Neuronal stem cell (in vitro differentiated cells): ENCODE results near the gene ARHGEF7.

Experiments
- DNase-seq: peaks from one replicate; pipeline ENCODE4 v3.0.0-alpha.2; 2013; ENCODE audit warnings: low spot score
- H2AFZ ChIP-seq: one replicate; pipeline ENCODE4 v1.6.1; 2013; ENCODE audit warnings: mild to moderate bottlenecking, low read length, inconsistent platforms
- H2AK5ac ChIP-seq: 2 replicates; pipeline ENCODE4 v1.6.1; 2013; ENCODE audit warnings: low read depth, mild to moderate bottlenecking, inconsistent platforms, low read length, moderate library complexity, mixed read lengths
- H2BK120ac ChIP-seq: 2 replicates; pipeline ENCODE4 v1.6.1; 2013; ENCODE audit warnings: low read depth, mild to moderate bottlenecking, inconsistent platforms, low read length, moderate library complexity, mixed read lengths
- H2BK12ac ChIP-seq: one replicate; pipeline ENCODE4 v1.6.1; 2013; ENCODE audit warnings: low read length, inconsistent platforms
- H2BK15ac ChIP-seq: 2 replicates; pipeline ENCODE4 v1.6.1; 2013; ENCODE audit warnings: mild to moderate bottlenecking, low read length, inconsistent platforms, mixed read lengths
- H2BK5ac ChIP-seq: one replicate; pipeline ENCODE4 v1.6.1; 2013; ENCODE audit warnings: inconsistent platforms, mild to moderate bottlenecking, low read length, moderate library complexity
- H3K14ac ChIP-seq: one replicate; pipeline ENCODE4 v1.6.1; 2013; ENCODE audit warnings: low read length, inconsistent platforms
- H3K18ac ChIP-seq: 2 replicates; pipeline ENCODE4 v1.6.1; 2013; ENCODE audit warnings: low read length, inconsistent platforms
- H3K23ac ChIP-seq: 2 replicates; pipeline ENCODE4 v1.6.1; 2013; ENCODE audit warnings: low read depth, mild to moderate bottlenecking, mixed read lengths, low read length, inconsistent platforms; ENCODE audit not compliant: poor library complexity
- H3K27ac ChIP-seq: replicated peaks from 3 replicates; pipeline ENCODE4 v1.5.1; 2013; ENCODE audit warnings: low read length, inconsistent platforms
- H3K27me3 ChIP-seq, 3 experiments: 2 replicates each; pipeline ENCODE4 v1.6.1; 2013; ENCODE audit warnings: low read length in 3 of 3, mild to moderate bottlenecking in 2 of 3, inconsistent platforms in 1 of 3, low read depth in 1 of 3, mixed read lengths in 1 of 3, moderate library complexity in 1 of 3; ENCODE audit not compliant: control insufficient read depth in 3 of 3, insufficient read depth in 3 of 3
- H3K36me3 ChIP-seq, 2 donors: replicated peaks in 1 of 2; 2 replicates each; pipeline ENCODE4 v1.6.1; 2013; ENCODE audit warnings: low read length in 2 of 2; ENCODE audit not compliant: control insufficient read depth in 2 of 2, insufficient read depth in 2 of 2
- H3K4ac ChIP-seq: 2 replicates; pipeline ENCODE4 v1.6.1; 2013; ENCODE audit warnings: inconsistent platforms, mild to moderate bottlenecking, low read length, moderate library complexity
- H3K4me1 ChIP-seq, 2 donors: 1 replicate in 1 of 2; 2 replicates in 1 of 2; pipeline ENCODE4 v1.6.1; 2013; ENCODE audit warnings: low read length in 2 of 2, low read depth in 1 of 2; ENCODE audit not compliant: control insufficient read depth in 2 of 2, insufficient read depth in 1 of 2
- H3K4me2 ChIP-seq: one replicate; pipeline ENCODE4 v1.6.1; 2013; ENCODE audit warnings: mild to moderate bottlenecking, low read length, inconsistent platforms; ENCODE audit not compliant: insufficient read depth, poor library complexity, severe bottlenecking
- H3K4me3 ChIP-seq, 2 donors: 2 replicates each; pipeline ENCODE4 v1.5.1; 2013; ENCODE audit warnings: low read length in 2 of 2, mild to moderate bottlenecking in 2 of 2, inconsistent platforms in 1 of 2, moderate library complexity in 1 of 2
- H3K79me1 ChIP-seq: one replicate; pipeline ENCODE4 v1.6.1; 2013; ENCODE audit warnings: low read depth, mild to moderate bottlenecking, inconsistent platforms, low read length, moderate library complexity
- H3K9ac ChIP-seq: one replicate; pipeline ENCODE4 v1.6.1; 2013; ENCODE audit warnings: mild to moderate bottlenecking, low read depth, low read length, inconsistent platforms; ENCODE audit not compliant: poor library complexity
- H3K9me3 ChIP-seq, 2 donors: replicated peaks in 1 of 2; 2 replicates each; pipeline versions ENCODE3 to v1.6.1; 2013; ENCODE audit warnings: low read length in 2 of 2, mild to moderate bottlenecking in 2 of 2, inconsistent platforms in 1 of 2, low read depth in 1 of 2, mixed read lengths in 1 of 2, moderate library complexity in 1 of 2; ENCODE audit not compliant: control insufficient read depth in 2 of 2, insufficient read depth in 1 of 2
- H4K8ac ChIP-seq: one replicate; pipeline ENCODE4 v1.6.1; 2013; ENCODE audit warnings: low read depth, mild to moderate bottlenecking, inconsistent platforms, low read length, moderate library complexity
- H4K91ac ChIP-seq: one replicate; pipeline ENCODE4 v1.6.1; 2013; ENCODE audit warnings: low read length, low read depth, mild to moderate bottlenecking, inconsistent platforms; ENCODE audit not compliant: poor library complexity
- WGBS, 2 donors: extraction: QIAGEN DNeasy Blood & Tissue Kit; methylation state at CpG; one replicate each; pipeline ENCODE4 v1.1.7; 2013; ENCODE audit warnings: missing lambda C conversion rate in 2 of 2, mixed read lengths in 1 of 2; ENCODE audit not compliant: insufficient read length in 2 of 2, insufficient replicate concordance in 1 of 2; ENCODE audit errors: extremely low coverage in 2 of 2; 5-methylcytosine and 5-hydroxymethylcytosine counted together

ARHGEF7 gene

GRCh38 chr13:111210544-111211469, 95.7 kb downstream of the ARHGEF7 start:
- Histone ChIP-seq H3K23ac (no peak overlapping the region), H4K91ac (no peak overlapping the region), H4K8ac (no peak overlapping the region), H3K4me1 (peaks cover 34 to 41% of the 10 kb centered on the region in 2 donors), H3K79me1 (peaks cover 3% of the 10 kb centered on the region), H2AK5ac (no peak overlapping the region), H2BK120ac (no peak overlapping the region), H3K9ac (no peak overlapping the region), H3K4me2 (no peak overlapping the region), H2BK12ac (no peak overlapping the region), H2AFZ (no peak overlapping the region), H3K9me3 (peaks cover 0 to 2% of the 10 kb centered on the region in 2 donors), H3K27me3 (no peaks in the 10 kb centered on the region), H3K36me3 (peaks cover 0 to 18% of the 10 kb centered on the region in 2 donors), H2BK5ac (no peak overlapping the region), H3K4ac (no peak overlapping the region), H3K27ac (peak overlapping the region; percentile 74), H2BK15ac (no peak overlapping the region), H3K4me3 (no peak overlapping the region), H3K14ac (no peak overlapping the region), H3K18ac (peak overlapping the region; percentile 50)
- DNase-seq = no peak
- WGBS, 2 donors = 100% methylated on average over 1 of the region's 15 CpGs; no CpG with 5 or more reads in 1 of the 2 donors

- Histone ChIP-seq H3K9ac (no peak overlapping the region), H3K27ac (peak overlapping the region; percentile 67), H2BK5ac (no peak overlapping the region), H3K23ac (no peak overlapping the region), H2BK15ac (no peak overlapping the region), H3K36me3 (peaks cover 0 to 12% of the 10 kb centered on the region in 2 donors), H2BK12ac (no peak overlapping the region), H3K79me1 (no peaks in the 10 kb centered on the region), H4K8ac (no peak overlapping the region), H2AK5ac (no peak overlapping the region), H2AFZ (no peak overlapping the region), H3K14ac (no peak overlapping the region), H3K4me2 (peak overlapping the region; percentile 40), H3K9me3 (no peaks in the 10 kb centered on the region), H3K4me1 (peaks cover 36 to 41% of the 10 kb centered on the region in 2 donors), H3K27me3 (no peaks in the 10 kb centered on the region), H3K4me3 (no peak overlapping the region), H2BK120ac (no peak overlapping the region), H3K18ac (peak overlapping the region; percentile 81), H3K4ac (no peak overlapping the region), H4K91ac (no peak overlapping the region)
- no CpG with 5 or more reads among the region's 13 CpGs for WGBS, 2 donors
- DNase-seq = no peak
Observed at GRCh38 chr13:111211789-111212516, 96.8 kb downstream of the ARHGEF7 start.

- Histone ChIP-seq H3K4me1 (peaks cover 38 to 41% of the 10 kb centered on the region in 2 donors), H2BK5ac (no peak overlapping the region), H2BK12ac (no peak overlapping the region), H2AFZ (no peak overlapping the region), H3K23ac (no peak overlapping the region), H2AK5ac (no peak overlapping the region), H3K27me3 (no peaks in the 10 kb centered on the region), H3K14ac (no peak overlapping the region), H3K36me3 (peaks cover under 1 to 8% of the 10 kb centered on the region in 2 donors), H3K27ac (peak overlapping the region; percentile 67), H3K79me1 (no peaks in the 10 kb centered on the region), H3K9me3 (no peaks in the 10 kb centered on the region), H3K18ac (no peak overlapping the region), H4K91ac (no peak overlapping the region), H3K9ac (no peak overlapping the region), H3K4me3 (no peak overlapping the region), H3K4ac (no peak overlapping the region), H2BK15ac (no peak overlapping the region), H2BK120ac (no peak overlapping the region), H3K4me2 (peak overlapping the region; percentile 40), H4K8ac (no peak overlapping the region)
- no CpG with 5 or more reads among the region's 4 CpGs for WGBS, 2 donors
- DNase-seq = no peak
Observed at GRCh38 chr13:111212517-111212873, 97.4 kb downstream of the ARHGEF7 start.
